ACHN (cell line): ENCODE data around the gene SH3GL1.

Experiments
- DNase-seq: peaks from one replicate; pipeline ENCODE4 v3.0.0-alpha.2; 2015
- in situ Hi-C: cut with HindIII; loops from 2 replicates; pipeline ENCODE4 v1.10.0; 2017; ENCODE audit warnings: low sequenced_read_pairs, low pct_ligation_motif_present, low pct_unique_long_range_greater_than_20kb

The SH3GL1 gene

DNA sequence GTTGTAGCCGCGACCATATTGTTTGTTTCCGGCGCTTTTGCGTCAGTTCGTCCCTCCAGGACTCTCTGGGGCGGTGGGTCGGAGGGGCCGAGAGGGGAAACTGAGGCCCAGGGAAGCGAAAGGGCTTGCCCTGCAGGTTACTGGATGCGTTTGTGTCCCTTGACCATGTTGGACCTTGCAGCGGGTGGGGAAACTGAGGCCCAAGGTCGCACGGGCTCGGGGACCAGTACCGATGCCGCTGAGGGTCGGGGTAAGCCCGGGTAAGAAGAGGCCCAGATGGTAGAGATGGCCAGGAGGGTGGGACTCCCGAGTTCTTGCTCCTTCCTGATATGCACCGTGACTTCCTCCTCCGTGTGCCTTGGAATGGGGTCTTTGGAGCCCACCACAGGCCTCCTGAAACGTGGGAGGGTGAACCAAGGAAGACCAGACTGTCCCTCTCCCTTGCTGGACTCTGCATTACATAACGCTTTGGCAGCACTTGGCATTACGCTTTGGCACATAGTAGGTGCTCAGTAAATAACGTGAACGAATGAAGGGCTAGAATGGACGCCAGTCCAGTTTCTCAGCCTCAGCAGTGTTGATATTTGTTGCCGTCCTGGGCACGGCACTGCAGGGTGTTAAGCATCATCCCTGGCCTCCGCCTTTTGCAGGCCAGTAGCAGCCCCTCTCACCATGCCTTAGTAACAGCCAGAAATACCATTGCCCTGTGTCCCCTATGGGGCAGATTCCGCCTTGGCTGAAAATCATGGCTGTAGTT is 2.8 kb upstream of the SH3GL1 start:
- DNase-seq: no peak
- in situ Hi-C loops: no loop called here

DNA sequence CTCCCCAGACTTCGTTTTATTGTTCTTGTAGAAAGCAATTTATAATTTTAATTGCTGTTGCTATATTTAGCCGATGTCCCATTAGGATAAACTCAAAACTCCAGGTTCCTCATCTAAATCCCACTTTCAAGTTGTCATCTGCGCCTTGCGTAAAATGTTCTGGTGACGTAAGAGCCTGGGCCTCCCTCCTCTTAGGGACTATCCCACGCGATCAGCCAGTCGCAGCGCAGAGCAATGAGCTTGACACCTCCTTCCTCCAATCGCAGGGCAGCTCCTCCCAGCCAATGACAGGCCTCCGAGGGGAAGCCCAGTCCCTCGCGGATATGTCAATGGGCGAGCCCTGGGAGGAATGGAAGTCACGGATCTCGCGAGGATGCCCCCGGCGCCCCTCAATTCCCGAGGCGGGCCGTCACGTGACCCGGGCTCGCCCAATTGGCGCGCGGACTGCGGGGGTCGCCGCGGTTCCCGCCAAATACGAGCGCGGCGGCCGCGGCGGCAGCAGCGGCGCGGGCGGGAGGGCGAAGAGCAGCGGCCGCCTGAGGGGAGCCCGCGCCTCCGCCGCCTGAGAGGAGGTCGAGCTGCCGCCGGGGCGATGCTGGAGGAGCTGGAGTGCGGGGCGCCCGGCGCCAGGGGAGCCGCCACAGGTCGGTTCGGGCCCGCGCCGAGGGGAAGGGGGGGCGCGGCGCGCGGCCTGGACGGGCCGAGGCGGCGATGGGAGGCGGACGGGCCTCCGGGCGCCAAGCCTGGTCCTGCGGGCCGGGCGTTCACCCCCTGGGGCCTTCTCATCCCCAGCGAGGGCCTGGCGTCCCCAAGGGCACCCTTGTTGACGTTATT is 2.0 kb upstream of the SH3GL1 start, which contains the start of gene CHAF1A:
TSS of gene CHAF1A (plus strand) at position 470 of the 834 bp plus-strand sequence. CDS start at position 593, 123 bp downstream.
- in situ Hi-C loops: no loop called here
- peak; percentile 99 for DNase-seq

GRCh38 chr19:4401769-4402170 is 1.4 kb upstream of the SH3GL1 start:
- in situ Hi-C loops: no loop called here

GRCh38 chr19:4399812-4400134 is 574 bp downstream of the SH3GL1 start:
- in situ Hi-C loops: no loop called here
- DNase-seq: peak; percentile 30

More at GRCh38 chr19:4401769-4402170, 1.4 kb upstream of the SH3GL1 start:
- no peak for DNase-seq

- in situ Hi-C loops: no loop called here
- no peak for DNase-seq
Measured at GRCh38 chr19:4396949-4397783, 3.2 kb downstream of the SH3GL1 start.

DNA sequence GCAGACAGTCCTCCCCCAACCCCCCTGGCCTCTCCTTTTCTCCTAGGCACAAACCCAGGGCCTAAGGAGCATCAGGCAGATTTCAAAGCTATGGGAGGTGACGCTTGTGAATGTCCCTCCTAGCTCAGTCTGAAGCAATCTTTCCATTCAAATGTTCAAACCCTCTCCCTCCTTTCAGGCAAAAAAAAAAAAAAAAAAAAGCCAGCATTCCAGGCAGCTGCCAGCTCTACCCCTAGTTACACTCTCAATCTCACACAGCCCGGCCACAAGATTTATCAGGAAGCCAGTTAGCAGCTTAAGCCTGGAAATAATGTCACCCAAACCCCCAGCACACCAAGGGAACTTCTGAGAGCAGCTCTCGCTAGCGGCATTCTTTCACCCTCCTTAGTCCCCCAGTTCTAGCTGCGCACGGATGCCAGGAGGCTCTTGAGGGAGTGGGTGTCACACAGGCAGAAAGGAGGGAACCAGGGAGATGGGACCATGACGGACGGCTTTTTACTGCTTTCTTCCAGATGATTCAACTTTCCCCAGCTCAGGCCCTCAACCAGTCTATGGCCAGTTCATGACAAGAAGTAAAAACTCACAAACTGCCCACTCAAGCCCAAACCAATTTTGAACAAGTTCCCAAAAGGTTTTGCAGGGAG is 6.3 kb downstream of the SH3GL1 start:
- in situ Hi-C loops: no loop called here
- DNase-seq: no peak

- in situ Hi-C loops: no loop called here
- DNase-seq: no peak
Measured at GRCh38 chr19:4391701-4392483, 8.5 kb downstream of the SH3GL1 start.

DNA sequence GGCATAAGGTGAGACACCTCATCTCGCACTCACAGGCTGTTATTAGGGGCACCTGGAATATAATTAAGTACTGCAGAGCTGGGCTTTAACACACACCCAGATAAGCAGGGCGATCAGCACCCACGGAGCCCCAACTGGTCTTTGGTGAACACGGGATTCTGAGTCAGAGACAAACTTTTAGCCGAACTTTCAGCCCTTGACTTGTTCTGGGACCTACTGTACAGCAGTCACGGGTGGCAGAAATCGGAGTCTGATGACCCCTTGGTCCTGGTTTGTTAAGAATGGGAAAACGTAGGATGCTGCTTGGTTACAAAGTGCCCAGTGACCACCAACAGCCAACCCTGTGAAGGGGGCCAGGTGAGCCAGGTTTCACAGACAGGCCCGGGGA is 9.0 kb downstream of the SH3GL1 start:
- DNase-seq: no peak
- in situ Hi-C loops: no loop called here

DNA sequence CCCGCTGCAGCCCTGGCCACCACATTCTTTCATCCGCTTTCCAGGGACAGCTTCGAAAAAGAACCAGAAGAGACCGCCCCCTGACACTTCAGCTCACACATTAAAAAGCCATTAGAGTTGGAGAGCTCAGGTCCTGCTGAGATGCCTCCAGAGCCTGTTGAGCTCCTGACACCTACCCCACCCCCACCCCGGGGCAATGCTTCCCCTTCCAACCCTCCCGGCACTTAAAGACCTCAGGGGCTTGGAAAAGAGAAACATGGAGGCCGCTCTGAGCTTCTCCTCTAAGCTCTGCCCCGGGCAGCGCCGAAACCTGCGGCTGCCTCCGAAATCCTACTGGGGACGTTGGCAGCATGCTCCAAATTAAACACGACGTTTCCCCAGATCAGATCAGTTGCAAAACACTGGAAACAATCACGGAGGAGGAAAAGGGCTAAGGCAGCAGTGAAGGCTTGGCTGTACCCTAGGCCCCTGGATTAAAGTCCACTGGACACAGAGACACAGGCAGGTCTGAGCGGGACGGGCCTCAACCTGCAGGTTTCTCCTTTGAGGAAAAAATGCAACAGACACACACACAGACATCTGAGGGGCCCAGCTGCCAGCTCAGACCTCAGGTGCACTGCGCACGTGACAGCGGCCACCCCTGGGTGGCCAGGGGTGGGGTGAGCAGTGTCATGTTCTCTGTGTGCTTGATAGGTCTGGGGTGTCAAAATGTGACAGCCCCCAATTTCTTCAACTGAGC is 9.6 kb downstream of the SH3GL1 start:
- in situ Hi-C loops: no loop called here
- DNase-seq: no peak

- DNase-seq: no peak
Measured at GRCh38 chr19:4390017-4390566, 10.3 kb downstream of the SH3GL1 start.

GRCh38 chr19:4389511-4390016 is 10.8 kb downstream of the SH3GL1 start:
- in situ Hi-C loops: no loop called here
- DNase-seq: no peak

More at GRCh38 chr19:4390017-4390566, 10.3 kb downstream of the SH3GL1 start:
- in situ Hi-C loops: no loop called here

DNA sequence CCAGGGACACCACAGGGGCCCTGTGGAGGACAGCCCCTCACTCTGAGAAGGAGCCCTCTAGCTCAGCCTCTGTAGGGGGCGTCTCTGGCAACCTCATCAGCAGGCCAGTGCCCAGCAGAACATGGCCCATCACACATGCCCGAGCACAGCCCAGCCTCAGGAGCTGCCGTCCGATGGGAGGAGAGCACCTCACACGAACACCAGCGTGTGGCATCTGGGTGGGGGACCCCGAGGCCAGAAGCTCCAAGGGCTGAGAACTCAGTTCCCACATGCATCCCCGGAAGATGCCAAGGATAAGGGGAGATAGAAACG is 11.3 kb downstream of the SH3GL1 start:
- DNase-seq: no peak
- in situ Hi-C loops: no loop called here

- DNase-seq: no peak
- in situ Hi-C loops: no loop called here
Measured at GRCh38 chr19:4388337-4389063, 11.8 kb downstream of the SH3GL1 start.

GRCh38 chr19:4386041-4386782 is 14.1 kb downstream of the SH3GL1 start:
- no peak for DNase-seq
- in situ Hi-C loops: no loop called here

DNA sequence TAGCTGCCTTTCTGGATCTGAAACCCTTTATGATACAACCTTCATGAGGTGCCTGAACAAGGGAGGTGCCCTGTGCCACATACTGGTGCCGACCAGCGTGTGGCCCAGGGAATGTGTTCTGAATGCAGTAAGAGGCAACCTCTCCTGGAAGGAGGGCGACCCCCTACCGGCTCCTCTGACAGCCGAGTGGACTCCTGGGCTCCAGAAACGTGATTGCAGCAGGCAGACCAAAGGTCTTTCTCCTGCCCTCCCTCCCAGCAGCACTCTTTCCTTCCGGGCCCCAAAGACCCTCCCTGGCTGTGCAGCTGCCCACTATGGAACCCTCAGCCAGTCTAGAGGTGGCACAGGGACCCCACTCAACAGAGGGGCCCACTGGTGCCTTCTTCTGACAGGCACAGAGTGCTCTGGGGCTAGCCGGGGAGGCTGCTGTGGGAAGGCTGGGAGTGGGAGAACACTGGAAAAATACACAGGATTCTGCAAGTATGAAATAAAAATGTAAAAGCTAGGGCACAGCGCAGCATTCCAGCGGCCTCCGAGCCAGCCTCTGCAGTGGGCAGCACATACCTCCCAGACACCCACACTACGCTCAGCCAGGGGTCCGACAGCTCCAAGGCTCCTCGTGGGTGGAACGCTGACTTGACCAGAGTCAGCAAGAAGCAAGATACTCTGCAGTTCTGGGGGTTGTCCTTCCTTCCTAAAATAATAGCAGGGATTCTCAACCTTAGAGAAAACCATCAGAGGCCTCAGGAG is 14.9 kb downstream of the SH3GL1 start:
- in situ Hi-C loops: no loop called here
- DNase-seq: no peak
